Fibroblast of pulmonary artery (primary cell): ENCODE data around the gene TPRG1L.
A peak's percentile ranks its signal among the peaks of the same experiment; 100 is the strongest.

Source experiments
- DNase-seq: peaks from one replicate; pipeline ENCODE4 v3.0.0-alpha.2; 2010; ENCODE audit warnings: low read depth
- H3K4me3 ChIP-seq: replicated peaks from 2 replicates; pipeline ENCODE4 v1.5.1; 2011; ENCODE audit warnings: low read depth, mild to moderate bottlenecking, control low read depth, low read length, moderate library complexity
- CTCF ChIP-seq: IDR thresholded peaks from 2 replicates; pipeline ENCODE4 v1.5.1; 2011; ENCODE audit warnings: mild to moderate bottlenecking, control low read depth, low read length, inconsistent platforms; ENCODE audit errors: missing control alignments

TPRG1L gene

GRCh38 chr1:3609016-3609768 lies 15.6 kb upstream of the TPRG1L start:
- H3K4me3 ChIP-seq = no peak overlapping the region
- no peak for TF ChIP-seq CTCF
- no peak for DNase-seq

GRCh38 chr1:3609769-3610526 lies 14.9 kb upstream of the TPRG1L start:
- TF ChIP-seq CTCF = no peak
- no peak overlapping the region for H3K4me3 ChIP-seq

GRCh38 chr1:3610527-3611169 lies 14.2 kb upstream of the TPRG1L start:
- TF ChIP-seq CTCF = no peak
- no peak for DNase-seq
- no peak overlapping the region for H3K4me3 ChIP-seq

More at GRCh38 chr1:3609769-3610526, 14.9 kb upstream of the TPRG1L start:
- DNase-seq = no peak

- no peak for TF ChIP-seq CTCF
- H3K4me3 ChIP-seq = no peak within 1 kb of the TSS
- no peak for DNase-seq
These were observed 13.4 kb upstream of the TPRG1L start, which contains the start of gene MEGF6 for GRCh38 chr1:3611170-3612019. MEGF6 (minus strand) TSS chr1:3611508; CDS start chr1:3611268, 240 bp downstream.

GRCh38 chr1:3612123-3612522 lies 12.7 kb upstream of the TPRG1L start:
- TF ChIP-seq CTCF = no peak
- no peak for DNase-seq
- no peak overlapping the region for H3K4me3 ChIP-seq

DNA sequence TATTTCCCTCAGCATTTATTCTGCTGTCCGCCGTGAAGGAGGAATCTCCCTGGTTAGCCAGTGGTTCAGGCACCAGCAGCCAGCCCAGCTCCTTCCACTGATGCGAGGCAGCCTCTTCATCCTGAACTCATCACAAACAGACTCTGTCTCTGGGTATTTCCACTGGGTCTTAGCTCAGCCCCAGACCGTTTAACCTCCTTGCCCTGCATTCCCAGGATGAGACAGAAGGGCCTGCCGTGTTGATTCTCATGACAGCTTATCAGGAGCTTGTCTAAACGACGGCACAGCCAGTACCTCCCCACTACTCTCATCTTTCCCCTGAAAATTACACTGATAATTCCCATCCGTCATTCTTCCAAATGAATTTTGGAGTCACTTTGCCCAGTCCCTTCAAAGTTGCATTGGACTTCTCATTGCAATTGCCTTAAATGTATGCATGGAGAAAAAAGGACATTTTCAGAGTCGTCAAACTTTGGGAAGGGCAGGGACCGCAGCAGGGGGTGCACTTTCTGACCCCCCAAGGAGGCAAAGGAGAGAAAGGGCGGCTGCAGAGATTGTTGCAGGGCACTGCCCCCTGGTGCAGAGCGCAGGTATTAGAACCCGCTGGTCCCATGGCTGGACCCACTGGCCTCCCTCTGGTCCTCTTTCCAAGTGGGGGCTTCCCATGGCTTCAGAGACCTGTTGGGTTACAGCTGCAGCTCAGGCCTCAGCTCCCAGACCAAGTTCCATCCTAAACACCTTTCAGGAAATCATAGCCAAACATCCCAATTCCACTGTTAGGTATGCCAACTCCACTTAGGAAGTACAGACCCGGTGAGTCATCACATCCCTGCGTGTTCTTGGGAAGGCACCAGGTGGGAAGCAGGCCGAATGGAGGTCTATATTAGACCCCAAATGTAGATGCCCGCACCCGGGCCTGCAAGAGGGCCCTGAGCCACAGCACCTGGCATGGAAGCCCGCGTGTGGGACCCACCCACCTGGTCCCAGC lies 9.8 kb upstream of the TPRG1L start:
- TF ChIP-seq CTCF = peak; percentile 69
- no peak overlapping the region for H3K4me3 ChIP-seq
- DNase-seq = no peak
